GM18505 (cell line): ENCODE data around the gene RTL1.

Experiments
- ATAC-seq: cut with Tn5 transposase; IDR thresholded peaks from one replicate; pipeline ENCODE4 v1.9.1; 2021; ENCODE audit not compliant: unreplicated experiment
- POLR2A ChIP-seq: IDR thresholded peaks from 4 replicates; pipeline ENCODE4 v1.6.1; 2011; ENCODE audit warnings: borderline replicate concordance; ENCODE audit not compliant: insufficient read depth, insufficient read length; ENCODE audit errors: extremely low read depth

RTL1 gene

DNA sequence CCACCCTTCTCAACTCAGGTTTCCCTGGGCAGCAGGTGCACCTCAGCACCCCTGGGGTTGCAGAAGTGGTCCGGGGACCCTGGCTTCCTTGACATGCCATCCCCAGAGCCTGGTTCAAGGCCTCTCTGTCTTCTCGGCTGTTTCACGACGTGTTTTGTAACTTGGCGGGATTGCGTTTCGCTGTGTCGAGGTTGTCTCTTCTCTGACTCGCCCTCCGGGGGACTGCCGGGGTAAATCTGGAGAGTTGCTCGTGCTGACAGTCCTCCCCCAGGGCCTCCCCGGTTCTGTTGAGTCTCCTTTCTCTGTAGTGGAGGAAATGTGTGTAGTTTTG, 52.0 kb downstream of the RTL1 start:
- no peak for TF ChIP-seq POLR2A
- ATAC-seq, result no peak

DNA sequence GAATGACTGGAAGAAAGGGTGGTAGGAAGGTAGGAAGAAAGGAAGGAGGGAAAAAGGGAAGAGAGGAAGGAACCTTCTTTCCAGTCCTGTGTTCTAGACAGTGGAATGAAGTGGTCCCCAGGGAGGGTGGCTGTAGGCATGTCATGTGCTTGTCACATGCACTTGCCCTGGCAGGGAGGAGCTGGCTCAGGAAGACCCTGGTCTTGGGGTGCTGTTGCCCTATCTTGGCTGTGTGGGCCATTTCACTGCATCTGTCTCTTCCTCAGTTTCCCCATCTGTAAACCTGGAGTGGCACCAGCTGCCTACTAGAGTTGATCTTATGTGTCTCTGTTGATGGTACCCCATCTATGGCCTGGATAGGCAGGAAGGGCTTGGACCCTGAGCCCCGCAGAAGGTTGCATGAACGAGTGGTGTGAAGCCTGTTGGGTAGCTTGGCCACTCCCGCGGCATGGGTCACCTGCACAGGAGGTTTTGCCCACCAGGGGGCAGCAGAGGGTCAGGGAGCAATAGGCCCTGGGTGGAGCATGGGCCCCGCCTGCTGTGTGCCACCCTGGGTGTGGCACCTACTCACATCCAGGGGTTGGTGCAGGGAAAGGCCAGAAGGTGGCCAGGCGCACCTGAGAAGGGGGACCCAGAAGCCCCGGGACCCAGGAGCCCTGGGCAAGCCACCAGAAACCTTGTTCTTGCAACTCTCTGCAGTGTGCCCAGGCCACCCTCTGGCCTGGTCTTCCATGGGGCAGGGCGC, 52.5 kb downstream of the RTL1 start:
- no peak for TF ChIP-seq POLR2A
- peak; percentile 59 for ATAC-seq

DNA sequence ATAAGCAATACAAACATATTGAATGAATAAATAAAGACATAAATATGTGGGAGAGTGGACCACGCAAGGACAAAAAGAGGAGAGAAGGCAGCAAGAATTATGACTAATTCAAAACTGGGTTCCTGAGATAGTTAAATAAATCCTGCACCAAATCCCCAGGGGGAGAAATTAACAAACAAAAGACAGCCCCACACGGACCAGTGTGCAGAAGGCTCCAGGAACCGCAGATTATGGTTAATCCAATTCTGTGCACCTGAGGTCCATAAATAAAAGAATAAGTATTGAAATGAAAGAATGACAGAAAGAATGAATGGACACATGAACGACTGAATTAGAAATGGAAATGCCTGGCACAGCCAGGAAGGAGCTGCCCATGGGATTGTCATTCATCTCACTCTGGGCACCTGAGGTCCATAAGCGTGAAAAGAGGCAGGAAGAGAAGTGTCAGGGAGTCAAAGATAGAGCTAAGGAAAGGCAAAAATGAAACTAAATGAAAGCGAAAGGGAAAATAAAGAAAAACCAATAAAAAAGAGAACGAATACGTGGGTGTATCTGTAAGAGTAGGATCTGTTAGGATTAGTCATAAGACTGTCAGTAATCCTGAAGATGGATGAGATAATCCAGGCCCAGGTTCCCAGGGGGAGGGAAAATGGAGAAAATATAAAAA, 54.3 kb downstream of the RTL1 start:
- no peak for ATAC-seq
- TF ChIP-seq POLR2A, result no peak

DNA sequence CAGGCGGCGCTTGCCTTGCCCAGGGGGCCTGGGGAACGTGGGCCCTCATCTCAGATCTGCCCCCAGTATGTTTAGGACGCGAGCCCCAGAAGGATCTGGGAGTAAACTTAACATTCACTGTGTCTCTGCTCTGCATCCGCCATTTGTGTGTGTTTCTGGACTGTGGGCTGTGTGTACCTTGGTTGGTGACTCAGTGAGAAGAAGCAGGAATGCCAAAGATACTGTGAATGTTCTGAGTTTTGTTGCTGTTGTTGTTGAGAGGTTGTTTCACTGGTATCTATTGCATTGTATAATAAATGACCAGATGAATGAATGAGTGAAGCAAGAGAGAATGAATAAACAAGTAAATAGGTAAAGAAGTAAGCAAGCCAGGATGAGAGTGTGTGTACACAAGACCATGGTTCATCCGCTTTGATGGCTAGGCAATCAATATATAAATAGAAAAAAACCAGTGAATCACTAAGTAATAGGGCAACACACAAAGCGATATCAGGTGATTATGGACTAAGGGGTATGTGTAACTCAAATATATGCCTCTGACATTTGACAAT, 57.1 kb downstream of the RTL1 start:
- TF ChIP-seq POLR2A, result no peak
- ATAC-seq, result no peak

DNA sequence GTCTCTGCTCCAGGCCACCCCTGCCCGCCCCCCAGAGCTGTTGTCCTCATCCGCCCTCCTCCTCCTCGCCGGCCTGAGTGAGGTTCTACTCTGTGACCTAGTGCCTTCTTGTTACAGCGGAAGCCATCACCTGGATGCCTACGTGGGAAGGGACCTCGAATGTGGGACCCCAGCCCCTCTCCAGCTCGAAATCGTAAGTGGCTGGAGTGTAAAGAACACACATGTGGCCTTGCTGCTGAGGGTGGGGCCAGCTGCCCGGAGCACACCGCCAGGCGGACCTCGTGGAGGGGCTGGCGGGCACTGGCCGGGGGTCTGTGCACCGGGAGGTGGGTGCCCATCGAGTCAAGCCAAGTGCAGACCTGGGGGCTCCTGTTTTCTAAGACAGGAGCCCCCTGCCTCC, 58.2 kb downstream of the RTL1 start:
- ATAC-seq, result no peak
- TF ChIP-seq POLR2A, result no peak

DNA sequence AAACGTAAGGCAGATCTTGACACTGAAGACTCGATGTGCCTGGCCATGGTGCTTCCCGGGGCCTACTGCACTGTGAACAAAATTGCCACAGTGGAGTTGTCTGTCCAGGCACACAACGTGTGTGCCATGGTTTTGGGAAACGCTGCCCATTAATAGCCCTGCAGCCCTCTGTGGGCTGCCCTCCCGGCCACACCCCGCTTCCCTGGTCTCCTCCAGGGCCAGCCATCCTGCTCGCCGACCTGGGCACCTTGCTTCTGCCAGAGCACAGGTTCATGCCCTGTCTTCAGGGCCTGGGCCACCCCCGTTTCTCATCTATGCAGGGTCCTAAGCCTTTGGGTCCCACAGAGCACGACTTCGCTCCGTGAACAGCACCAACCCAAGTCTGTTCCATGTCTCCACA, 58.7 kb downstream of the RTL1 start:
- no peak for ATAC-seq
- TF ChIP-seq POLR2A, result no peak

DNA sequence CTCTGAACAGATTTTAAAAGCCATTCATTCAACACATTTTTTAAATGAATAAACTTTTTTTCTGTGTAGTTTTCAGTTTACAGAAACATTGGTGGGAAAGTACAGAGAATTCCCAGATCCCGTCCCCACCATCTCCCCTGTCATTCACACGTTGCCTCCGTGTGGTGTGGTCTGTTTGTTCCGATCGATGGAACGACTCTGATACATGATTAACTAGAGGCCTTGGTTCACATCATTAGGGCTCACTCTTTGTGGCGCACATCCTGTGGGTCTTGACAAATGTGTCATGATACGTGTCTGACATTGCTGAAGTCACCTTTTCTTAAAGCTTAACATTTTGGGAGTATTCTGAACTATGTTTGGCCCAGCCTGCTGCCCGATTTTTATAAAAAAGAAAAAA, 59.1 kb downstream of the RTL1 start:
- no peak for TF ChIP-seq POLR2A
- ATAC-seq, result no peak

DNA sequence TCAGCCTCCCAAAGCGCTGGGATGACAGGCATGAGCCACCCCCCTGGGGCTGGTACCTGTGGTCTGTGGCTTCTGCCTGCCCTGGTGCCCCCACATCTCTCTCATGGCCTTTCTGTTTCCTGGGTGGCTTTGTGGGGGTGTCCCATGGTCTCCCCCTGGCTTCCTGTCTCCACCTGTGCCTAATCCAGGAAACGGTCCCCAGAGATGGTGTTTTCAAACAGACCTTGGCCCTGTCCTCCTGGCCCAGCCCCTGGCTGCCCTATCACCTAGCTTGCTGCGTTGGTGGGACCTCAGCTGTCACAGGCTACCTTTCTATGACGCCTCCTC, 59.5 kb downstream of the RTL1 start:
- no peak for TF ChIP-seq POLR2A
- no peak for ATAC-seq

DNA sequence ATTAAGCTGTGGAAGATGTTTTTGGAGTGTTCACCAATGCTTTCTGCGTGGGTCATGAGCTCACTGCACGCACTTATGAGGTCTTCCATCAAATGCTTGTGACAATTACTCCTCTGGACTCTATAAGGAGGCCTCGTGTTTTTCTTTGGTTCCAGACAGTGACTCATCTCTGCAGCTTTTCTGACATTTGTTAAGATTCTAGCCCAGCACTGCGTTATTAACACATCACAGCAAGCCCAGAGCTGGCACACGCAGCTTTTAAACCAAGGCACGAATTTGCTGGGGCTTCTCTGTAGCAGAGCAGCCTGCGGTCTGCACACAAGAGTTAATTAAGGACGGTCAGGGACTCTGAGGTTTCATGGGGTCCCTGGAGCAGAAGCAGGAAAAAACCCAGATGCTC, 60.7 kb downstream of the RTL1 start:
- ATAC-seq, result no peak
- no peak for TF ChIP-seq POLR2A

DNA sequence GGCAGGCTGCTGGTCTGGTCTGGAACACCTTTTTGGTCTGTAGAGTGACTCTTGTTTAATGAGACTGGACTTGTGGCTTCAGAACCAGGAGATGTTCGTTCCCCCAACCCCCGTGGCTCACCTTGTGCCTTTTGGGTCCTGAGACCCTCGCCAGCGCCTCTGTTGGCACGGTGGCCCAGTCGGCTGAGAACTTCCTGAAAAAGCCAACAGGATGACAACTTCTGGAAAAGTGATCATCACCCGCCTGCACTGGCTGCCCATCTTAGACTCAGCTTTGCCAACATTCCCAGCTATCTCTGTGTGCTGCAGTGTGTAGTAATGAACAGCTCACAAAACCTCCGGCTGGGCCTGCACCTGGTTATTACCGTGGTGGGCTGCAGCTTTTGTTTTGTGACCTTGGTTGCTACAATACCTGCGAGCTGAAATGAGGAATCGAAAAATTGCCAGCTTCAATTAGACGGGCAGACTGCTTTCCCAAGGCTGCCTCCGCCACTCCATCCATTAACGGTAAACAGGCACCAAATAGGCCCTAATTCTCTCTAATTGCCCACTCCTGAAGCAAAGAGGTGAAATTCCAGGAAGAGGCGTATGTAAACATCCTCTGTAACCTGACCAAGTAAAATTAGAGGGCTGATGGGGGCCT, 61.6 kb downstream of the RTL1 start:
- no peak for ATAC-seq
- TF ChIP-seq POLR2A, result no peak

DNA sequence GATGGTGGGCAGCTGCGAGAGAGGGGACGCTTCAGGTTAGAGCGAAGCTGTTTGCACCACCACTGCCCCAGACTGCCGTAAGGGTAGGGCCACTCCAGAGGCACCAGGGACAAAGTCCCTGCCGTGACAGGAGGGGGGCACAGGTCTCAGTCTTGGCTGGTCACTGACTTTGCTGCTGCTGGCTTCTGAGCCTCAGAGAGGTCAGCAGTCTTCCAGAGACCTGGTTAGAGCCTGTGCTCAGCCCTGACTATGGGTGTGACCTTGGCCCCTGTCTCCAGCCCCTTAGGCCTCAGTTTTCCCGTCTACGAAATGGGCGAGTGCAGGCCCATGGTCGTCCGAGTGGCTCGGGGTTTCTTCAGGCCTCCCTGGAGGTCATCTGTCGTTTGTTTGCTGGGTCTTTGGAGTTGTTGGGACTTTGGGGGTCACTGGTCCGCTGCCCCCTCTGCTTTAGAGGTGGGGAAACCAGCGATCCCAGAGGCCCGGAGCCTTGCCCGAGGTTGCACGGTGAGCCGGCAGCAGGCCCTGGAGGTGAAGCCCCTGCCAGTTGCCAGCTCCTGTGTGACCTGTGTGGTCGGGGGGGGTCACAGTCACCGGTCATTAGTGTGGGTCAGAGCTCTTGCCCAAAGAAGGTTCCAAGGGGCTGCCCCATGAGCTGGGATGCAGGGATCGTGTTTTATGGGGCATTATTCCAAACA, 62.3 kb downstream of the RTL1 start:
- ATAC-seq, result no peak

DNA sequence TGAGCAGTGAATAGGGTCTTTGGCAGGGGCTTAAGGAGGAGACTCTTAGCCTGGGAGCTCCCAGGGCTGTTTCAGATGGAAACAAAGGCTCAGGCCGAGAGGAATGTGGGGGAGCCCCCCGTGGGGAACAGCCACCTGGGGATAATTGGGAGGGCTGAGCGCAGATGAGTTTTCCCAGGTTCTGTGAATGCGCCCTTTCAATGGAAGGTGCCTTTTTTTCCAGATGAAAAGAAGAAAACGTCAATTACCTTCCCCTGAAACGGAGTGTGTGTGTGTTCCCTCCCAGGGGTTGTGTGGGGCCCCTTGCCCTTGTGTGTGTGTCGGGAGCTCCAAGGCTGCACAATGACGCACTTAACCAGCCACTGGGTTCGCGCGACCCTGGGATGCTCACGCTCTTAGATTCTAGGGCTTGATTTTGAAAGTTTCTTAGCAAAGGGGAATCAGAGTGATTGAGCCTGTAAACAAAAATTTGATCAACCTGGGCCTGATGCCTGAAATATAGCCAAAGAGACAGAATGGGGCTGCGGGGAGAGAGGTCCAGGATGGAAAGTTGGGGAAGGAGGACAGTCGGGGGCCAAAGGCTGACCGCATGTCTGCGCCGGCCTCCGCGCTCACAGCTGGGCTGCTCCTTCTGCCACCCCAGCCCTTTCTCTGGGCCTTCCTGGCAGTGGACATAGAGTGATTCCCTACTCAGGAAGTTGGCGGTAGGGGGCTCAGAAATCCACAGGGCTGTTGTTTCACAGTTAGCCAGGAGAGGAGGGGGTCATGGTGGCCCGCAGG, 63.0 kb downstream of the RTL1 start:
- no peak for ATAC-seq

More for the DNA sequence above, 62.3 kb downstream of the RTL1 start:
- no peak for TF ChIP-seq POLR2A

DNA sequence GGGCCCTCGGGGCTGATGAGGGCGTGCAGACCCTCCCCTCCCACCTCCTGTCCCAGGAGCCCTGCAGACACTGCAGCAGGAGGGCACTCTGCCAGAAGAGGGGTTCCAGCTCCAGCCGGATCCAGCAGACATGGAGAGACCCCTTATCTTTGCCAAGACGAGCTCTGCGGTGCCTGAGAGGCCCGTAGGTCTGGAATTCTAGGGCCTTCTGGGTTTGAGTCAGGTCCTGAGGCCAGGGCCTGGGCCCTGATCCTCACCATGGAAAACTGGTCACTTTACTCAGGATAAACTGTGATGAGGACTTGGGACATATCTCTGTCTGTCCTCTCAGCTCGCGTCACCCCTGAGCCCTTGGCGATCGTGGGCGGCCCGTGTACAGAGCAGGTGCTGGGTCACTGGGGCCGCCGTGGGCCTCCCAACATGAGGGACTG, 63.8 kb downstream of the RTL1 start:
- TF ChIP-seq POLR2A, result no peak
- ATAC-seq, result no peak

More for the DNA sequence above, 63.0 kb downstream of the RTL1 start:
- no peak for TF ChIP-seq POLR2A
